HG02610 (cell line): ENCODE data around the gene SLC35A4.
"Not testable (repeated sequence)": the region's sequence is repeated elsewhere in the genome, so short reads cannot be mapped to it uniquely, and the experiment has no call there.

ENCODE experiments used
- ATAC-seq: cut with Tn5 transposase; IDR thresholded peaks from one replicate; pipeline ENCODE4 v1.9.1; 2021; ENCODE audit warnings: mild to moderate bottlenecking, moderate library complexity; ENCODE audit not compliant: unreplicated experiment

SLC35A4 gene

GRCh38 chr5:140557965-140558364 is 6.7 kb upstream of the SLC35A4 start:
- ATAC-seq = no peak

- no peak for ATAC-seq
Measured at GRCh38 chr5:140558542-140558941, 6.1 kb upstream of the SLC35A4 start.

- no peak for ATAC-seq
Measured at GRCh38 chr5:140560227-140560626, 4.4 kb upstream of the SLC35A4 start.

- no peak for ATAC-seq
Measured at GRCh38 chr5:140561753-140562523, 2.7 kb upstream of the SLC35A4 start.

- ATAC-seq = no peak
Measured at GRCh38 chr5:140563596-140563995, 1.0 kb upstream of the SLC35A4 start.

GRCh38 chr5:140565024-140565779 is 574 bp downstream of the SLC35A4 start:
- peak; percentile 1 for ATAC-seq

- no peak for ATAC-seq
Measured at GRCh38 chr5:140565780-140566095, 1.1 kb downstream of the SLC35A4 start.

GRCh38 chr5:140566665-140567064 is 2.0 kb downstream of the SLC35A4 start:
- no peak for ATAC-seq

- ATAC-seq = no peak
Measured at GRCh38 chr5:140567136-140567818, 2.6 kb downstream of the SLC35A4 start.

- no peak for ATAC-seq
Measured at GRCh38 chr5:140567871-140568270, 3.2 kb downstream of the SLC35A4 start.

GRCh38 chr5:140568443-140569063 is 3.9 kb downstream of the SLC35A4 start:
- no peak for ATAC-seq

GRCh38 chr5:140569197-140569596 is 4.6 kb downstream of the SLC35A4 start:
- ATAC-seq = no peak

- ATAC-seq = no peak
Measured at GRCh38 chr5:140570058-140570457, 5.4 kb downstream of the SLC35A4 start.

GRCh38 chr5:140570488-140570887 is 5.9 kb downstream of the SLC35A4 start:
- ATAC-seq = no peak

- no peak for ATAC-seq
Measured at GRCh38 chr5:140571105-140571504, 6.5 kb downstream of the SLC35A4 start.

GRCh38 chr5:140573683-140574082 is 9.1 kb downstream of the SLC35A4 start:
- no peak for ATAC-seq

- ATAC-seq = no peak
Measured at GRCh38 chr5:140574165-140574564, 9.5 kb downstream of the SLC35A4 start.

- no peak for ATAC-seq
Measured at GRCh38 chr5:140575309-140575708, 10.7 kb downstream of the SLC35A4 start.

GRCh38 chr5:140576776-140577201 is 12.2 kb downstream of the SLC35A4 start:
- no peak for ATAC-seq

- not testable (repeated sequence) for ATAC-seq
Measured at GRCh38 chr5:140579188-140579747, 14.6 kb downstream of the SLC35A4 start.

GRCh38 chr5:140587495-140587894 is 22.9 kb downstream of the SLC35A4 start:
- no peak for ATAC-seq
